ENCODE results near the gene CLEC18B. TPM values are rescaled to one million over a fixed set of nuclear protein-coding genes. Genes with fewer than 3 reads are reported as not detected.
"Not testable (repeated sequence)": the region's sequence is repeated elsewhere in the genome, so short reads cannot be mapped to it uniquely, and the experiment has no call there.

The CLEC18B gene
- total RNA-seq, 1 donor from 2014 or later = 2.1 TPM

- H3K4me1 Mint-ChIP-seq = peaks cover 3% of the 10 kb centered on the region
- H3K9me3 Mint-ChIP-seq = no peaks in the 10 kb centered on the region
These were observed 28.2 kb upstream of the CLEC18B start for GRCh38 chr16:74449470-74449869.

DNA sequence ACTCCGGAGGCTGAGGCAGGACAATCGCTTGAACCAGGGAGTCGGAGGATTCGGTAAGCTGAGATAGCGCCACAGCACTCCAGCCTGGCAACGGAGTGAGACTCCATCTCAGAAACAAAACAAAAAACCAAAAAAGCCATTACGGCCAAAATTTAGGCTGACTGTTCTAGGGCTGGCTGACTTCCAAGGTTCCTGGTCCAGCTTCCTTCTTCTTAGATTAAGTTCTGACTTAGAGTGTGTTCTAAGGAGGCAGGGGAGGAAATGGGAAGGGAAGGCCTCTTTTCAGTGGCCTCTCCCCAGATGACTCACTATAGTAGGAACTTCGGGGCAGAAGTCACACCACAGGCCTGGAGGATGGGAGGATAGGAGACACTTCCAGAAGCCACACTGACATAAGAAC is 27.7 kb upstream of the CLEC18B start:
- Mint-ChIP-seq H3K9me3 (no peaks in the 10 kb centered on the region), H3K4me1 (peaks cover 3% of the 10 kb centered on the region), H3K27me3 (ENCODE audit: low read depth) (no peaks in the 10 kb centered on the region), H3K4me3 (no peak overlapping the region), H3K27ac (ENCODE audit: unreplicated experiment) (peak overlapping the region; percentile 62), H3K36me3 (ENCODE audit: low read depth) (peaks cover 21% of the 10 kb centered on the region)
- no peak for DNase-seq (ENCODE audit: low read depth, low spot score)
- TF ChIP-seq, protein P1, sequence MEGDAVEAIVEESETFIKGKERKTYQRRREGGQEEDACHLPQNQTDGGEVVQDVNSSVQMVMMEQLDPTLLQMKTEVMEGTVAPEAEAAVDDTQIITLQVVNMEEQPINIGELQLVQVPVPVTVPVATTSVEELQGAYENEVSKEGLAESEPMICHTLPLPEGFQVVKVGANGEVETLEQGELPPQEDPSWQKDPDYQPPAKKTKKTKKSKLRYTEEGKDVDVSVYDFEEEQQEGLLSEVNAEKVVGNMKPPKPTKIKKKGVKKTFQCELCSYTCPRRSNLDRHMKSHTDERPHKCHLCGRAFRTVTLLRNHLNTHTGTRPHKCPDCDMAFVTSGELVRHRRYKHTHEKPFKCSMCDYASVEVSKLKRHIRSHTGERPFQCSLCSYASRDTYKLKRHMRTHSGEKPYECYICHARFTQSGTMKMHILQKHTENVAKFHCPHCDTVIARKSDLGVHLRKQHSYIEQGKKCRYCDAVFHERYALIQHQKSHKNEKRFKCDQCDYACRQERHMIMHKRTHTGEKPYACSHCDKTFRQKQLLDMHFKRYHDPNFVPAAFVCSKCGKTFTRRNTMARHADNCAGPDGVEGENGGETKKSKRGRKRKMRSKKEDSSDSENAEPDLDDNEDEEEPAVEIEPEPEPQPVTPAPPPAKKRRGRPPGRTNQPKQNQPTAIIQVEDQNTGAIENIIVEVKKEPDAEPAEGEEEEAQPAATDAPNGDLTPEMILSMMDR (conservative IDR thresholded peaks at IDR 0.05) = no peak

More at GRCh38 chr16:74449470-74449869, 28.2 kb upstream of the CLEC18B start:
- DNase-seq (ENCODE audit: low read depth, low spot score) = no peak
- TF ChIP-seq, protein P1 (conservative IDR thresholded peaks at IDR 0.05) = no peak
- Mint-ChIP-seq H3K36me3 (ENCODE audit: low read depth) (peaks cover 21% of the 10 kb centered on the region), H3K27me3 (ENCODE audit: low read depth) (no peaks in the 10 kb centered on the region), H3K27ac (ENCODE audit: unreplicated experiment) (no peak overlapping the region), H3K4me3 (no peak overlapping the region)

DNA sequence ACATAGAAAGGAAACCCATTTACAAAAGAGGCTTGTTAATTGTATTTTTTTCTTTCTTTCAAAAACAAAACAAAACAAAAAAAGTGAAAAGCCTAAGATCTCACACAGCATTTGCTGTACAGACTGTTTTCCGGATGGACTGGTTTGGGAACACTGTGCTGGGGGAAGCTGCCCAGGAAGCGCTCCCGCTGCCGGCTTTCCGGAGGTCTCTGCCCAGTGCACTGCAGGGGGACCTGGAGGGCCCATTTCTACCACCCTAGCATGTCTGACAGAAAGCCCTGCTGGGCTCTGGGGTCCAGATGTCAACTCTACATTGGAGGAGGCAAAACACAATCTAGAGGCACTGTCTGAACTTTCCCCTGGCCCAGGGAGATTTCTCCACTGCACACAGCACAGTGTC is 26.3 kb upstream of the CLEC18B start:
- no peak for DNase-seq (ENCODE audit: low read depth, low spot score)
- no peaks in the 10 kb centered on the region for H3K9me3 Mint-ChIP-seq
- H3K27ac Mint-ChIP-seq (ENCODE audit: unreplicated experiment) = no peak overlapping the region
- H3K27me3 Mint-ChIP-seq (ENCODE audit: low read depth) = no peaks in the 10 kb centered on the region
- no peak overlapping the region for H3K4me3 Mint-ChIP-seq
- peaks cover 3% of the 10 kb centered on the region for H3K4me1 Mint-ChIP-seq
- TF ChIP-seq, protein P1 (conservative IDR thresholded peaks at IDR 0.05) = no peak
- H3K36me3 Mint-ChIP-seq (ENCODE audit: low read depth) = peaks cover 15% of the 10 kb centered on the region

GRCh38 chr16:74446866-74447265 is 25.6 kb upstream of the CLEC18B start:
- H3K9me3 Mint-ChIP-seq = no peaks in the 10 kb centered on the region
- DNase-seq (ENCODE audit: low read depth, low spot score) = no peak
- TF ChIP-seq, protein P1 (conservative IDR thresholded peaks at IDR 0.05) = no peak
- H3K4me3 Mint-ChIP-seq = no peak overlapping the region
- peaks cover 8% of the 10 kb centered on the region for H3K36me3 Mint-ChIP-seq (ENCODE audit: low read depth)
- H3K27me3 Mint-ChIP-seq (ENCODE audit: low read depth) = no peaks in the 10 kb centered on the region
- peaks cover 3% of the 10 kb centered on the region for H3K4me1 Mint-ChIP-seq
- H3K27ac Mint-ChIP-seq (ENCODE audit: unreplicated experiment) = no peak overlapping the region

DNA sequence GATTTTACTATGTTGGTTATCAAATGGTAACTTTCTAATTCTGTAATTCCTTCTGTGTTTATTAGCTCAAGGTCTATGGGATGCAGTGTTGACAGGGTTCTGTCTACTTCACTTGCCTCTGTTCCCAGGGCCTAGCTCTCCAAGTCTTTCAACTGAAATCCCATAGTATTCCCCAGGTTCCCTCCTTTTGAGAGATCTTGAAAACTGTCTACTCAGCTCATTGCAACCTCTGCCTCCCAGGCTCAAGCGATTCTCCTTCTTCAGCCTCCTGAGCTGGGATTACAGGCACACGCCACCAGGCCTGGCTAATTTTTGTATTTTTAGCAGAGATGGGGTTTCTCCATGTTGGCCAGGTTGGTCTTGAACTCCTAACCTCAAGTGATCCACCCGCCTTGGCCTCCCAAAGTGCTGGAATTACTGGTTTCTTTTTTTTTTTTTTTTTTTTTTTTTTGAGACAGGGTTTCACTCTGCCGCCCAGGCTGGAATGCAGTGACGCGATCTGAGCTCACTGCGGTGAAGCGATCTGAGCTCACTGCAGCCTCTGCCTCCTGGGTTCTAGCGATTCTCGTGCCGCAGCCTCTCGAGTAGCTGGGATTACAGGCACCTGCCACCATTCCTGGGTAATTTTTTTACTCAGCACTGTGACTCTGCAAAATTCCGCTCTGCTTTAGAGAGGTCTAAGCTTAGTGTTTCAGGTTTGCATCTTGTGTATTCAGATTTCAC is 22.5 kb upstream of the CLEC18B start:
- not testable (repeated sequence) for H3K27ac Mint-ChIP-seq (ENCODE audit: unreplicated experiment); H3K4me3 Mint-ChIP-seq; DNase-seq (ENCODE audit: low read depth, low spot score); H3K4me1 Mint-ChIP-seq; H3K36me3 Mint-ChIP-seq (ENCODE audit: low read depth); H3K27me3 Mint-ChIP-seq (ENCODE audit: low read depth); H3K9me3 Mint-ChIP-seq

DNA sequence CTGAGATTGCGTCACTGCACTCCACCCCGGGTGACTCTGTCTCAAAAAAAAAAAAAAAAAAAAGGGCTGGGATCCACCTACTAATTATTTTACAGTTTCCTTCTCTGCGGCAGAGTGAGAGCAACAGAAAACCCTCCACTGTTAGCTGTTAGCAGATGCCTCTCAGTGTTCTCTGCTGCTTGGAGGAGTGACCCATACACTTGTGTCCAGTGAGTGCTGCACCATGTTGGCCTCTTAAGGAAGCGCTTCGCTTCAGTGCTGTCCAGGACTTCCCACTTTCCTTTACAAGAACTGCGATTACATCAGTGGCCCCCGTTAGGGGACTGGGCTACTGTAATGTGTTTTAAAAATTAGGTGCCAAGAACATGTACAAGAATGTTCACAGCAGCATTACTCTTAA is 18.4 kb upstream of the CLEC18B start:
- no peak for DNase-seq (ENCODE audit: low read depth, low spot score)
- no peak overlapping the region for H3K4me3 Mint-ChIP-seq
- TF ChIP-seq, protein P1 (conservative IDR thresholded peaks at IDR 0.05) = no peak
- no peak overlapping the region for H3K27ac Mint-ChIP-seq (ENCODE audit: unreplicated experiment)
- no peaks in the 10 kb centered on the region for H3K27me3 Mint-ChIP-seq (ENCODE audit: low read depth)
- no peaks in the 10 kb centered on the region for H3K4me1 Mint-ChIP-seq
- H3K9me3 Mint-ChIP-seq = no peaks in the 10 kb centered on the region
- H3K36me3 Mint-ChIP-seq (ENCODE audit: low read depth) = peaks cover 14% of the 10 kb centered on the region

All from neural crest cell (in vitro differentiated cells).